HepG2 (cell line): Measurements from ENCODE around the gene PEX11B. TPM values are rescaled to one million over a fixed set of nuclear protein-coding genes. Genes with fewer than 3 reads are reported as not detected.

Source experiments
- BRCA1 ChIP-seq: sonication (generic); formaldehyde crosslinking; IDR thresholded peaks from 2 replicates; pipeline ENCODE4 v1.4.0; 2020; ENCODE audit warnings: missing genetic modification reagents
- ETV5 ChIP-seq: IDR thresholded peaks from 2 replicates; pipeline ENCODE4 v1.6.1; 2018; ENCODE audit warnings: missing biosample characterization, missing genetic modification reagents, inconsistent platforms, borderline replicate concordance
- EZH2 ChIP-seq: conservative IDR thresholded peaks from 2 replicates; pipeline ENCODE4 v1.6.1; 2012; ENCODE audit warnings: mild to moderate bottlenecking, low read depth, low read length, moderate library complexity
- FOXA1 ChIP-seq, 2 experiments: fragments of 450-650 bp in 1 of 2; sonication (generic) in 1 of 2; formaldehyde crosslinking in 1 of 2; IDR thresholded peaks; 2 replicates each; pipeline versions ENCODE4 v1.4.0 to v1.6.1; 2016 to 2020; ENCODE audit warnings: missing genetic modification reagents in 1 of 2
- FOXA3 ChIP-seq: IDR thresholded peaks from 2 replicates; pipeline ENCODE4 v1.6.1; 2016; ENCODE audit warnings: missing genetic modification reagents, missing compliant biosample characterization
- GZF1 ChIP-seq: sonication (generic); formaldehyde crosslinking; IDR thresholded peaks from 2 replicates; pipeline ENCODE4 v1.5.1; 2020; ENCODE audit warnings: mild to moderate bottlenecking, missing genetic modification reagents
- KDM4B ChIP-seq: sonication (generic); formaldehyde crosslinking; IDR thresholded peaks from 2 replicates; pipeline ENCODE4 v1.4.0; 2020; ENCODE audit warnings: missing genetic modification reagents
- NCOR1 ChIP-seq: fragments of 200-600 bp; sonication (generic); IDR thresholded peaks from 2 replicates; pipeline ENCODE4 v1.7.0; 2017; ENCODE audit warnings: antibody characterized with exemption, low read length, borderline replicate concordance
- PLRG1 ChIP-seq: fragments of 450-650 bp; conservative IDR thresholded peaks from 2 replicates; pipeline ENCODE4 v1.6.1; 2016
- SALL1 ChIP-seq: sonication (generic); formaldehyde crosslinking; IDR thresholded peaks from 2 replicates; pipeline ENCODE4 v1.8.0; 2022; ENCODE audit warnings: mild to moderate bottlenecking, missing genetic modification reagents
- SKI ChIP-seq: fragments of 450-650 bp; IDR thresholded peaks from one replicate; pipeline ENCODE4 v1.6.1; 2018; ENCODE audit warnings: mild to moderate bottlenecking; ENCODE audit not compliant: partially characterized antibody
- TBL1XR1 ChIP-seq: fragments of 150-350 bp; IDR thresholded peaks from 2 replicates; pipeline ENCODE4 v1.6.1; 2014; ENCODE audit warnings: borderline replicate concordance, low read length; ENCODE audit not compliant: partially characterized antibody
- ZBTB42 ChIP-seq: sonication (generic); formaldehyde crosslinking; IDR thresholded peaks from 2 replicates; pipeline ENCODE4 v1.5.0; 2020; ENCODE audit warnings: mild to moderate bottlenecking, missing genetic modification reagents
- ZFP1 ChIP-seq: IDR thresholded peaks from 2 replicates; pipeline ENCODE4 v1.6.1; 2016
- ZFX ChIP-seq: sonication (generic); formaldehyde crosslinking; IDR thresholded peaks from 2 replicates; pipeline ENCODE4 v1.4.0; 2020; ENCODE audit warnings: mild to moderate bottlenecking, low read depth, missing genetic modification reagents, moderate library complexity
- ZNF383 ChIP-seq: sonication (generic); formaldehyde crosslinking; IDR thresholded peaks from 2 replicates; pipeline ENCODE4 v1.4.0; 2020; ENCODE audit warnings: missing genetic modification reagents, mild to moderate bottlenecking, borderline replicate concordance
- ZNF549 ChIP-seq: sonication (generic); formaldehyde crosslinking; IDR thresholded peaks from 2 replicates; pipeline ENCODE4 v1.5.0; 2020; ENCODE audit warnings: missing genetic modification reagents
- ZNF564 ChIP-seq: sonication (generic); formaldehyde crosslinking; IDR thresholded peaks from 2 replicates; pipeline ENCODE4 v1.8.1; 2023; ENCODE audit warnings: mild to moderate bottlenecking, missing genetic modification reagents
- ZNF772 ChIP-seq: sonication (generic); formaldehyde crosslinking; IDR thresholded peaks from 2 replicates; pipeline ENCODE4 v1.5.0; 2020; ENCODE audit warnings: mild to moderate bottlenecking, missing genetic modification reagents
- ZNF775 ChIP-seq: sonication (generic); formaldehyde crosslinking; IDR thresholded peaks from 2 replicates; pipeline ENCODE4 v1.4.0; 2020; ENCODE audit warnings: missing genetic modification reagents, mild to moderate bottlenecking, moderate library complexity, borderline replicate concordance
- polyA plus RNA-seq, 8 experiments: library from polyadenylated mRNA; depleted of rRNA in 3 of 8; stranded (reverse) in 7 of 8; unstranded in 1 of 8; fragments of >200 nt; fragmentation: Illumina TruSeq in 4 of 8; extraction: Trizol in 4 of 8; gene quantifications; 2 replicates each; pipeline versions ENCODE4 v1.2.1 to v1.2.3, GENCODE V29; 2011 to 2016; ENCODE audit warnings: low read depth in 4 of 8, missing spikeins in 1 of 8, mixed read lengths in 1 of 8; ENCODE audit not compliant: insufficient read depth in 1 of 8
- total RNA-seq, 5 experiments: library from RNA; depleted of rRNA; stranded (reverse); fragments of >200 nt; fragmentation: Illumina TruSeq; extraction: Trizol; gene quantifications; 2 replicates each; pipeline ENCODE4 v1.2.3, GENCODE V29; 2016; ENCODE audit warnings: low read depth in 1 of 5
- TF ChIP-seq, protein P1 (sequence below): sonication (generic); formaldehyde crosslinking; IDR thresholded peaks from 2 replicates; pipeline ENCODE4 v1.5.0; 2020; ENCODE audit warnings: mild to moderate bottlenecking, missing genetic modification reagents, borderline replicate concordance
- TF ChIP-seq, protein P2 (sequence below): sonication (generic); formaldehyde crosslinking; conservative IDR thresholded peaks from 2 replicates; pipeline ENCODE4 v1.4.0; 2020; ENCODE audit warnings: mild to moderate bottlenecking, missing genetic modification reagents, moderate library complexity
- TF ChIP-seq, protein P3 (sequence below): sonication (generic); formaldehyde crosslinking; IDR thresholded peaks from 2 replicates; pipeline ENCODE4 v1.8.1; 2023; ENCODE audit warnings: mild to moderate bottlenecking, moderate library complexity, missing genetic modification reagents
- TF ChIP-seq, protein P4 (sequence below): IDR thresholded peaks from 2 replicates; pipeline ENCODE4 v1.6.1; 2012; ENCODE audit warnings: low read depth, low read length, improper control_type of control experiment

Gene PEX11B
- total and polyA plus RNA-seq, 2 of the 13 experiments (the other 11 are each of a cell fraction or from before 2014, with no cell fraction given) = 21.6 to 48.4 TPM

DNA sequence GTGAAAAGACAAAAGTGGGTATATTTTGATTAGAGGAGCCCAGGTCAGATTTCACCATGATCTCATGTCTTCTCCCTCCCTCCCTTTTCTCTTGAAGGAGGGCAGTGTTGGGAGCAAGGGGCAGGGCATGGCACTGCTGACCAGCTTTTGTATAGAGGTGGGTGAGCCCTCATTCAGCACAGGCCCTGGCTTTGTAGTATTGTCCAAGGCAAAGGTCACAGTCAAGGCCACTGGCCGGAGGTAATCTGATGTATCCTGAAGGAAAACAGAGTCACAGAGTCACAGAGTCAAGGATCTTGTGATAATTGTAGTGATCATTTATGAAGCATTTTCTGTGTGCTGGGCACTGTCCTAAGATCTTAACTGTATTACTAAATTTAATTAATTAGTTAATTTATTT is 20.5 kb downstream of the PEX11B start (continued):
- TF ChIP-seq, protein P1, sequence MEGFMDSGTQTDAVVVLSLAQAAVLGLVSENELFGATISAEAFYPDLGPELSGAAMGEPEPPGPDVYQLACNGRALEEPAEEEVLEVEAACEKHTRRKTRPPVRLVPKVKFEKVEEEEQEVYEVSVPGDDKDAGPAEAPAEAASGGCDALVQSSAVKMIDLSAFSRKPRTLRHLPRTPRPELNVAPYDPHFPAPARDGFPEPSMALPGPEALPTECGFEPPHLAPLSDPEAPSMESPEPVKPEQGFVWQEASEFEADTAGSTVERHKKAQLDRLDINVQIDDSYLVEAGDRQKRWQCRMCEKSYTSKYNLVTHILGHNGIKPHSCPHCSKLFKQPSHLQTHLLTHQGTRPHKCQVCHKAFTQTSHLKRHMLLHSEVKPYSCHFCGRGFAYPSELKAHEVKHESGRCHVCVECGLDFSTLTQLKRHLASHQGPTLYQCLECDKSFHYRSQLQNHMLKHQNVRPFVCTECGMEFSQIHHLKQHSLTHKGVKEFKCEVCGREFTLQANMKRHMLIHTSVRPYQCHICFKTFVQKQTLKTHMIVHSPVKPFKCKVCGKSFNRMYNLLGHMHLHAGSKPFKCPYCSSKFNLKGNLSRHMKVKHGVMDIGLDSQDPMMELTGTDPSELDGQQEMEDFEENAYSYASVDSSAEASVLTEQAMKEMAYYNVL (CRISPR knock-in tag) = no peak
- peak; percentile 93 for TF ChIP-seq ETV5 (CRISPR knock-in tag)
- no peak for TF ChIP-seq PLRG1
- no peak for TF ChIP-seq ZFP1 (CRISPR knock-in tag)
- peak; percentile 73 for TF ChIP-seq SKI
- TF ChIP-seq BRCA1 (CRISPR knock-in tag) = no peak
- TF ChIP-seq, protein P2, sequence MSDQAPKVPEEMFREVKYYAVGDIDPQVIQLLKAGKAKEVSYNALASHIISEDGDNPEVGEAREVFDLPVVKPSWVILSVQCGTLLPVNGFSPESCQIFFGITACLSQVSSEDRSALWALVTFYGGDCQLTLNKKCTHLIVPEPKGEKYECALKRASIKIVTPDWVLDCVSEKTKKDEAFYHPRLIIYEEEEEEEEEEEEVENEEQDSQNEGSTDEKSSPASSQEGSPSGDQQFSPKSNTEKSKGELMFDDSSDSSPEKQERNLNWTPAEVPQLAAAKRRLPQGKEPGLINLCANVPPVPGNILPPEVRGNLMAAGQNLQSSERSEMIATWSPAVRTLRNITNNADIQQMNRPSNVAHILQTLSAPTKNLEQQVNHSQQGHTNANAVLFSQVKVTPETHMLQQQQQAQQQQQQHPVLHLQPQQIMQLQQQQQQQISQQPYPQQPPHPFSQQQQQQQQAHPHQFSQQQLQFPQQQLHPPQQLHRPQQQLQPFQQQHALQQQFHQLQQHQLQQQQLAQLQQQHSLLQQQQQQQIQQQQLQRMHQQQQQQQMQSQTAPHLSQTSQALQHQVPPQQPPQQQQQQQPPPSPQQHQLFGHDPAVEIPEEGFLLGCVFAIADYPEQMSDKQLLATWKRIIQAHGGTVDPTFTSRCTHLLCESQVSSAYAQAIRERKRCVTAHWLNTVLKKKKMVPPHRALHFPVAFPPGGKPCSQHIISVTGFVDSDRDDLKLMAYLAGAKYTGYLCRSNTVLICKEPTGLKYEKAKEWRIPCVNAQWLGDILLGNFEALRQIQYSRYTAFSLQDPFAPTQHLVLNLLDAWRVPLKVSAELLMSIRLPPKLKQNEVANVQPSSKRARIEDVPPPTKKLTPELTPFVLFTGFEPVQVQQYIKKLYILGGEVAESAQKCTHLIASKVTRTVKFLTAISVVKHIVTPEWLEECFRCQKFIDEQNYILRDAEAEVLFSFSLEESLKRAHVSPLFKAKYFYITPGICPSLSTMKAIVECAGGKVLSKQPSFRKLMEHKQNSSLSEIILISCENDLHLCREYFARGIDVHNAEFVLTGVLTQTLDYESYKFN (CRISPR knock-in tag) = peak; percentile 67
- TF ChIP-seq SALL1 = peak; percentile 70
- TF ChIP-seq ZNF775 = no peak
- TF ChIP-seq ZBTB42 = no peak
- no peak for TF ChIP-seq ZNF383
- TF ChIP-seq FOXA3 = peak; percentile 57
- no peak for TF ChIP-seq KDM4B
- TF ChIP-seq TBL1XR1 = peak; percentile 73
- TF ChIP-seq, protein P3, sequence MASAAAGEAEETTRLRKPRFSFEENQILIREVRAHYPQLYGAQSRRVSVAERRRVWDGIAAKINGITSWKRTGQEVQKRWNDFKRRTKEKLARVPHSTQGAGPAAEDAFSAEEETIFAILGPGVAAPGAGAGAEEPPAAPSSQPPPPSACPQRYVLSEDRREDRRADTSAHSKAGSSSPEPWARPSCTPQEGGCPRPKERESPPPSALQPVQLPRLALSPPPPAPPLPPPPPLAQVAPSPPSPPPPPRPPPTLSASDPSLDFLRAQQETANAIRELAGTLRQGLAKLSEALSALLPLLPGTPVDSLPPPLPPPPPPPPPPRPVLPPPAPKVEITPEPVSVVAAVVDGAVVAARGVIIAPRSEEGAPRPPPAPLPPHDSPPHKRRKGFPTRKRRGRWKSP (CRISPR knock-in tag) = no peak
- TF ChIP-seq FOXA1 (IDR thresholded peaks at IDR 0.05) = no peak
- peak; percentile 34; the same call in 1 of the 2 replicates for TF ChIP-seq FOXA1 (CRISPR knock-in tag; IDR thresholded peaks at IDR 0.05)
- TF ChIP-seq, protein P4, sequence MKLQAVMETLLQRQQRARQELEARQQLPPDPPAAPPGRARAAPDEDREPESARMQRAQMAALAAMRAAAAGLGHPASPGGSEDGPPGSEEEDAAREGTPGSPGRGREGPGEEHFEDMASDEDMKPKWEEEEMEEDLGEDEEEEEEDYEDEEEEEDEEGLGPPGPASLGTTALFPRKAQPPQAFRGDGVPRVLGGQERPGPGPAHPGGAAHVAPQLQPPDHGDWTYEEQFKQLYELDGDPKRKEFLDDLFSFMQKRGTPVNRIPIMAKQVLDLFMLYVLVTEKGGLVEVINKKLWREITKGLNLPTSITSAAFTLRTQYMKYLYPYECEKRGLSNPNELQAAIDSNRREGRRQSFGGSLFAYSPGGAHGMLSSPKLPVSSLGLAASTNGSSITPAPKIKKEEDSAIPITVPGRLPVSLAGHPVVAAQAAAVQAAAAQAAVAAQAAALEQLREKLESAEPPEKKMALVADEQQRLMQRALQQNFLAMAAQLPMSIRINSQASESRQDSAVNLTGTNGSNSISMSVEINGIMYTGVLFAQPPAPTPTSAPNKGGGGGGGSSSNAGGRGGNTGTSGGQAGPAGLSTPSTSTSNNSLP = no peak
- peak; percentile 62; the same call in 1 of the 2 replicates for TF ChIP-seq NCOR1
- no peak for TF ChIP-seq GZF1 (CRISPR knock-in tag)
- no peak for TF ChIP-seq ZNF564
- TF ChIP-seq ZNF772 (CRISPR knock-in tag) = no peak
- TF ChIP-seq ZNF549 (CRISPR knock-in tag) = no peak
- TF ChIP-seq EZH2 = no peak
- peak; percentile 26; the same call in 1 of the 2 replicates for TF ChIP-seq ZFX (CRISPR knock-in tag)
